Measurements from ENCODE around the gene ISCA2.
A peak's percentile ranks its signal among the peaks of the same experiment; 100 is the strongest.
"Not testable (repeated sequence)": the region's sequence is repeated elsewhere in the genome, so short reads cannot be mapped to it uniquely, and the experiment has no call there.

The ISCA2 gene

GRCh38 chr14:74533576-74533975 lies 40.0 kb downstream of the ISCA2 start (continued):
- TF ChIP-seq, protein P1, sequence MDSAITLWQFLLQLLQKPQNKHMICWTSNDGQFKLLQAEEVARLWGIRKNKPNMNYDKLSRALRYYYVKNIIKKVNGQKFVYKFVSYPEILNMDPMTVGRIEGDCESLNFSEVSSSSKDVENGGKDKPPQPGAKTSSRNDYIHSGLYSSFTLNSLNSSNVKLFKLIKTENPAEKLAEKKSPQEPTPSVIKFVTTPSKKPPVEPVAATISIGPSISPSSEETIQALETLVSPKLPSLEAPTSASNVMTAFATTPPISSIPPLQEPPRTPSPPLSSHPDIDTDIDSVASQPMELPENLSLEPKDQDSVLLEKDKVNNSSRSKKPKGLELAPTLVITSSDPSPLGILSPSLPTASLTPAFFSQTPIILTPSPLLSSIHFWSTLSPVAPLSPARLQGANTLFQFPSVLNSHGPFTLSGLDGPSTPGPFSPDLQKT (IDR thresholded peaks at IDR 0.05; ENCODE audit: borderline replicate concordance, low read depth, low read length) = no peak

DNA sequence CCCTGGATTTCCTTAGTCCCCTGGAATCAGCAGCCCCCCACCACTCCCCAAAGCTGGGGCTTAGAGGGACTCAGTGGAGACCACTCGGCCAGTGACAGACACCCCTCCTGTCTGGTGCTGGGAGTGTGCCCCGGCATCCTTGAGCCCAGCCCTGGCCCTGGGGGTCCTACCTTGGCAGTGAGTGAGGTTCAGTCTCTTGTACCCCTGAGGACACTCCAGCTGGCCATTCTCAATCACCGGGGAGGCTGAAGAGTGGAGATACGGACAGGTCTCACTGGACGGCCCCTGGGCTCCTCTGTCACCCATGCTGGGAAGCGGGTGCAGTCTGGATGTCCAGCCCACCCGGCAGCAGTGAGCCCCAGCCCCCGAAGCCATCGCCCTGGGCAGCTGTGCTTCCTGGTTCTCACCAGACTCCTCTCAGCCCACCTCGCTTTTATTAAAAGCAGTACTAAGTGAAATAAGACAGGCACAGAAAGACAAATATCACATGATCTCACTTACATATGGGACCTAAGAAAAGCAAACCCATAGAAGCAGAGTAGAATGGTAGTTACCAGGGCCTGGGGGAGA lies 42.3 kb downstream of the ISCA2 start:
- peaks cover 4% of the 10 kb centered on the region; the same call in 1 of the 2 replicates for H3K4me1 ChIP-seq (ENCODE audit: control insufficient read depth, insufficient read depth, low read length)
- no peak for TF ChIP-seq ZNF768 (tag by site-specific recombination; IDR thresholded peaks at IDR 0.05)
- no peak for TF ChIP-seq ZNF157 (tag by site-specific recombination; IDR thresholded peaks at IDR 0.05)
- TF ChIP-seq, protein P2, sequence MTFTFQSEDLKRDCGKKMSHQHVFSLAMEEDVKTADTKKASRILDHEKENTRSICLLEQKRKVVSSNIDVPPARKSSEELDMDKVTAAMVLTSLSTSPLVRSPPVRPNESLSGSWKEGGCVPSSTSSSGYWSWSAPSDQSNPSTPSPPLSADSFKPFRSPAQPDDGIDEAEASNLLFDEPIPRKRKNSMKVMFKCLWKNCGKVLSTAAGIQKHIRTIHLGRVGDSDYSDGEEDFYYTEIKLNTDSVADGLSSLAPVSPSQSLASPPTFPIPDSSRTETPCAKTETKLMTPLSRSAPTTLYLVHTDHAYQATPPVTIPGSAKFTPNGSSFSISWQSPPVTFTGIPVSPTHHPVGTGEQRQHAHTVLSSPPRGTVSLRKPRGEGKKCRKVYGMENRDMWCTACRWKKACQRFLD (tag by site-specific recombination; IDR thresholded peaks at IDR 0.05) = no peak
- TF ChIP-seq ZNF561 (tag by site-specific recombination; IDR thresholded peaks at IDR 0.05; ENCODE audit: borderline replicate concordance) = no peak
- TF ChIP-seq ZBTB1 (tag by site-specific recombination; IDR thresholded peaks at IDR 0.05) = no peak
- TF ChIP-seq PRDM10 (tag by site-specific recombination; IDR thresholded peaks at IDR 0.05) = no peak
- no peak for TF ChIP-seq ZNF302 (tag by site-specific recombination; IDR thresholded peaks at IDR 0.05; ENCODE audit: low read depth)
- TF ChIP-seq PRDM6 (tag by site-specific recombination; IDR thresholded peaks at IDR 0.05) = no peak
- no peak for TF ChIP-seq ZNF26 (tag by site-specific recombination; IDR thresholded peaks at IDR 0.05)

GRCh38 chr14:74536336-74536735 lies 42.8 kb downstream of the ISCA2 start:
- CTCF ChIA-PET = interaction anchor here (1.3 kb wide), 1 partner anchor 111 kb away, joined by 3 read pairs; no protein-coding TSS in a partner anchor
- TF ChIP-seq ZNF366 (tag by site-specific recombination; conservative IDR thresholded peaks at IDR 0.05) = 0 out of 2 replicates have a peak, but pooled peaks have one; percentile 16
- 0 out of 2 replicates have a peak, but pooled peaks have one; percentile 24 for TF ChIP-seq ZNF629 (tag by site-specific recombination; IDR thresholded peaks at IDR 0.05)
- TF ChIP-seq ZFP69B (tag by site-specific recombination; IDR thresholded peaks at IDR 0.05) = 0 out of 2 replicates have a peak, but pooled peaks have one; percentile 25
- POLR2A ChIA-PET = not testable (repeated sequence)

More for the DNA sequence above, 42.3 kb downstream of the ISCA2 start:
- ChIA-PET CTCF (no interaction called here), POLR2A (no interaction called here)
- no peak overlapping the region for H3K27ac ChIP-seq (ENCODE audit: extremely low read depth, low read depth, low read length)
- no peaks in the 10 kb centered on the region for H3K9me3 ChIP-seq (ENCODE audit: control insufficient read depth, insufficient read depth, low read depth, low read length)
- H3K36me3 ChIP-seq (ENCODE audit: control insufficient read depth in 2 of 2, insufficient read depth in 1 of 2, low read length in 2 of 2) = no peaks in the 10 kb centered on the region
- H3K4me3 ChIP-seq (ENCODE audit: low read depth, low read length) = no peak overlapping the region

More at GRCh38 chr14:74536336-74536735, 42.8 kb downstream of the ISCA2 start:
- not testable (repeated sequence) for H3K4me1 ChIP-seq (ENCODE audit: control insufficient read depth, insufficient read depth, low read length); H3K27ac ChIP-seq (ENCODE audit: extremely low read depth, low read depth, low read length); H3K4me3 ChIP-seq (ENCODE audit: low read depth, low read length); H3K9me3 ChIP-seq (ENCODE audit: control insufficient read depth, insufficient read depth, low read depth, low read length); H3K36me3 ChIP-seq (ENCODE audit: control insufficient read depth in 2 of 2, insufficient read depth in 1 of 2, low read length in 2 of 2)
